GM19351 (cell line): ENCODE measurements around the gene ZYX.

Experiments used
- ATAC-seq: cut with Tn5 transposase; IDR thresholded peaks from one replicate; pipeline ENCODE4 v1.9.1; 2021; ENCODE audit warnings: mild to moderate bottlenecking, moderate library complexity; ENCODE audit not compliant: unreplicated experiment

Gene ZYX

DNA sequence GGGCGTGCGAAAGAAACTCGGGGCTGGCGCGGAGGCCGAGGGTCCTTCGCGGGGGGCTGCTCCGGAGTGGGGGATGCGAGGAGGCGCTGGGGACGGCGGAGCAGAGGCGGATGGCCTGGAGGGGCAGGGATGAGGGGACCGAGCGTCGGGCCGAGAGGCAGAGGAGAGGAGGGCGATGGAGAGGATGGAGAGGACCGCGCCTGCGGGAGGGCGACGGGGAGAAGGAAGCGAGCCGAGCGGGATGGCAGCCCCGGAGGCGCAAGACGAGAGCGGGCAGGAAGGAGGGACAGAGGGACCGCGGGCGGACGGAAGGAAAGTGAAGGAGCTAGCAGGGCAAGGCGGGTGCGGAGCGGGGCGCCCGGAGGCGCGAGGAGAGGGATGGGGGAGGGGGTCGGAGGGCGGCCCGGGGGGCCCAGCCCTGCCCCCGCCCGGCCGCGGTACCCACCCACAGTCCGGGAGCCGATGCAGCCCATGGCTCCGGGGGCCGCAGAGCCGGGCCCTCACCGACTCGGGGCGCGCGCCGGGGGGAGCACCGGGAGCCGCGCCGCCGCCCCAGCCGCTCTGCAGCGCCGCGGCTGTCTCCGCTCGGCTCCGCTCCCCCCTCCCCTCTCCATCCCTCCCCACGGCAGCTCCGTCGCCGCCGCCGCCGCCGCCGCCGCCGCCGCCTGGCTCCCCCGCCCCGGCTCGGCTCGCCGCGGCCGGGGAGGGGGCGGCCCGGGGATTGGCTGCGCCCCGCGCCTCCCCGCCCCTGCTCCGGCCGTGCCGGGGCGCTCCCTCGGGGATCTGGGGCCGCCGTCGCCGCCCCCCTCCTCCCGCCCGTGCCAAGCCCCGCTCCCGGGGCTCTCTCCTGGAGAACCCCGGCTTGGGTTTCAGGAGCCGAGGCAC, 18.8 kb upstream of the ZYX start, which contains the start of gene FAM131B:
FAM131B (minus strand) TSS at position 583 of the 885 bp plus-strand sequence; CDS start at position 473, 110 bp downstream.
- ATAC-seq = peak; percentile 45

DNA sequence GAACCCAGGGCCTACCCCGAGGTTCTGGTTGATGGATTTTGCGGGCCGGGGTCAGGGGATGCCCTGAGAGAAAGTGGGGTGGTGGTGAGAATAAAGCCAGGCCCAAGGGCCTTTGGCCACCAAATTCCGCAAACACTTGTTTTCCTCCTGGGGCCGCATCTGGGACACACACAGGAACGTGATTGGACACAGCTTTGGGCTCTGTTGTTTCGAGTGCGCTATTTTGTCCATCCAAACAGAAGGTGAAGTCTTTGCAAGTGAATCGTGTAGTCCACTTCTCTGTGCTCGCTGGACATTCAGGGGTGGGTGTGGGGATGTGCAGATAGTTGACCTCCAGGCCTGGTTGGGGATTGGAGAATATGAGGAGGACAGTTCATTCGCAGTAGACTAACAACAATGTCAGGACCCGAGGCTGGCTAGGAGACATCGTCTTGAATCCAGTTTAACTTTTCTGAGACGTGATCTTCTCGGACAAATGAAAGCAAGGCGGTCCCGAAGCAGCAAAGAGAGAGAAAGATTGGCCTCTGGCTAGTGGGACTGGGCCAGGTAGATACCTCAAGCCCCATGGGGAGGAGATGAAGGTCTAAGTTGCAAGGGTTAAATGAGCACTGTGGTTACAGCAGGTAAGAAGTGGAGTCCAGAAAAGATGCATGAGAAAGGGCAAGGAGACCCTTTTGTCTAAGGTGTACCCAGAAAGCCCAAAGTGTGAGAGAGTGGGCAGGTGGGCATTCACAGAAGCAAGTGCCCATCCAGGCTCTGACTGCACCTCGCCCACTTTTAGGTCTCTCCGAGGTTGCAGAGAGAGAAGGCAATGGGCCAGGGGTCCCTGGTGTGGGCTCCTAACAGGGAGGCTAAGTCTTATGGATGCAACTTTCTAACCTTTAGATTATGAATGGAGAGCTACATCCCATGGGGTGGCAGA, 17.9 kb upstream of the ZYX start:
- no peak for ATAC-seq

DNA sequence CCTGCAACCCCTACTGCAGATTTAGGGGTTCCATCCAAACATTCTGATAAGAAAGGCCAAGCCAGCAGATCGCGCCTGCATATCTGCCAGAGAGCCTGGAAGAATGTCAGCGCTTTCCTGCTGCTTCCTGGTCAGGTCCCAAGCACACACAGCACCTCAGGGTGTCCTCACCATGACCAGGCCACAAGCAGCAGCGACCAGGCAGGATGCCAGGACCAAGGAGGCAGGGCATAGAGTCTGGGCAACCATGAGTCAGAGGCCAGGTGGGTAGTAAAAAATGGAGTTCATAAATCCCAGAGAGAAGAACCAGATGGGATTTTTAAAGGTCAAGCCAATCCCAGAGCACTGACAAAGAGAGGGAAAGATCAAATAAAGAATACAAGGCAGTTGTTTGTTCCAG, 13.2 kb upstream of the ZYX start:
- ATAC-seq = no peak

DNA sequence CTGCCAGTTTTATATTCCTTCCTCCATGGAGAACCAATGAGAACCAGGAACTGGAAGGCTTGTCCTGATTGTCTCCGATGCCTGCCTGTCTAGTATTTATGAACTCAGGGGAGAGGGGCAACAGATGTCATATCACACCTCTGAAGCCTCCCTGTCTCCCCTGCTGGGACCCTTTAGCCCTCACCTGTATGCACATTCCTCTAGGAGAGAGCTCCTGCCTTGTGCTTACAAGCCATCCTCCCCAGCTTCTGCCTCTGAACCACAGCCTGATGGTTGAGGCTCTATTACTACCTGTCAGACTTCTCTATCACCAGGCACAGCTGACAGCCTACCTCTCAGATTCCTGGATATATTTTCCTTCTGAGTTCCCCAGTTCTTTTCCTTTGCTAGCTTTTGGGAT, 12.8 kb upstream of the ZYX start:
- ATAC-seq = no peak

DNA sequence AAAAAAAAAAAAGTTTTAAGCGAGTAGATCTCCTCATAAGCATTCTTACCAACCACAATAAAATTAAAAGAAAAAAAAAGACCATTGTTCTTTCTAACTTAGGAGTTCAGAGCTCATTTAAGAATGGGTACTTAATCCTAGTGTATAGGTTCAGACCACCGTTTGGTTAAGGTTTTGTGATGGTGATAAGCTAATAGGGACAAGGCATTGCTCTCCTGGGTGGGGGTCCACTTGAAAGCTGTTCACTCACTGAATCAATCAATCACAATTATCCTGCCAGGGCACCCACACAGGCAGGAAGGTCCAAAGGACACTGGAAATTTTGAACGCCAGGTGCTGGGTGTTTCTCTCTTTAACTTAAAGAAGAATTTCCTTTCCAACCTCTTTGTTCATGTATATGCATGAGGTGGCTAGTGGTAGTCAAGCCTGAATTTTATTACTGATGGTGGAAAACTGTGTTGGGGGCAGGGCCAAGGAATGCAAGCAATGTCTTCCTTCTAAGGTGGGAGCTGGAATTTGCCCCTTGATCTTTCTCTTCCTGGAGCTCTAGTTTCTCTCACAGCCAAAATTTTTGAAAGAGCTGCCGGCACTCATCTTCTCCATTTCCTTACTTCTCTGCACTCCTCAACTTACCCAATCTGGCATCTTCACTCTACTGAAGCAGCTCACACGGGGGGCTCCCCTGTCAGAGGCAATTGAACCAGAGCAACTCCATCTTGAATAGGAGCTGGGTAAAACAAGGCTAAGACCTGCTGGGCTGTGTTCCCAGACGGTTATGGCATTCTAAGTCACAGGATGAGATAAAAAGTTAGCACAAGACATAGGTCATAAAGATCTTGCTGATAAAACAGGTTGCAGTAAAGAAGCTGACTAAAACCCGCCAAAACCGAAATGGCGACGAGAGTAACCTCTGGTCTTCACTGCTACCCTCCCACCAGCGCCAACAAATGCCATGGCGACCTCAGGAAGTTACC, 11.2 kb upstream of the ZYX start:
- ATAC-seq = no peak

DNA sequence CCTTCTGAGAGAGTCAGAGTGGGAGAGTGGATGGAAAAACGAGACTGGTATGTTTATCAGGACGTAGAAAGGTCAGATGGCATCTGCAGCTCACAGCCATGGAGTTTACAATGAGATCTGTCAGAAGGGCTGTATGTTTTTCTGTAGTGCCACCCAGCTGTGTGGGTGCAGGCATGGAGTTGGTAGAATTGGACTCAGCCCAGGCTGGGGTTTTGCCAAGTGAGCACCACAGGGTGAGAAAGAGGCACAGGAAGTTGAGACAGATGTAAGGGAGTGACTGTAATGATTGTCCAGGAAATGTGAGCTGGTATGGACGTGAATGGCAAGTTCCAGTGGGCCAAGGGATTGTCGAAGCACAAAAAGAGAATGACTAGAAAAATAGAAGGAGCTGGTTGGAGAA, 9.1 kb upstream of the ZYX start:
- no peak for ATAC-seq

DNA sequence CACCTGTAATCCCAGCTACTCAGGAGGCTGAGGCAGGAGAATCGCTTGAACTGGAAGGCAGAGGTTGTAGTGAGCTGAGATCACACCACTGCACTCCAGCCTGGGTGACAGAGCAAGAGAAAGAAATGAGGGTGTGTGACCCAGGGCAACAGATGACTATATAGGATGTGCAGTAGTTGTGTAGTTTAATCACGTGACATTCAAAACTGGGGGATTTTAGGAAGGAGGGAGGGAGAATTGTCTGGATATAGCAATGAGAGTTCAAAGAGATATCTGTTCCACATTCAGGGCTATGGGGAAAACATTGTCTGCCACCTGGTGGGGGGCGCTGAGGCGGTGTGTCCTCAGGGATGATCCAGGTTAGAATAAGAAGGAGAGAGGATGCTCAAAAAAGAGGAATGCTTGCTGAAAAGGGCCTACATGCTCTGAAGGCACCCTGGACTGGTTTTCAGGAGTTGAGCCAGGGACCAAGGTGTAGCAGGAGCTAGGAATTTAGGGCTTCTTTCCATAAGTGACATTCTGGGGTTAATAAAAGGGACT, 7.8 kb upstream of the ZYX start:
- no peak for ATAC-seq

DNA sequence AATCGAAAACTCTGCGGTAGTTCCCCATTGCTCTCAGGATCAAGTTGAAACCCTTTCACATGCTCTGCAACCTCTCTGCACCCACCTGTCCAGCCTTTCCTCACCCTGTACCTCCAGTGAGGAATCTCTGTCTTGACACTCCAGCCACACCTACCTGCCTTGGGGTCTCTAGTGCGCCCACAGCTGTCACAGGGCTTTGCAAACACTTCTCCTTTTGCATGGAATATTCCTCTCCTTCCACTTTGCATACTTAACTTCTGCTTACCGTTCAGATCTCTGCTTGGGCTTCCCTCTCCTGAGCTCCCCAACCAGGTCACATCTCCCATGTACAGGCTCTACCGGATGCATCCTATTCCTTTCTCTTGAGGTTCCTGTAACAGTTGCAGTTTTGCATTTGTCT, 6.6 kb upstream of the ZYX start:
- no peak for ATAC-seq

DNA sequence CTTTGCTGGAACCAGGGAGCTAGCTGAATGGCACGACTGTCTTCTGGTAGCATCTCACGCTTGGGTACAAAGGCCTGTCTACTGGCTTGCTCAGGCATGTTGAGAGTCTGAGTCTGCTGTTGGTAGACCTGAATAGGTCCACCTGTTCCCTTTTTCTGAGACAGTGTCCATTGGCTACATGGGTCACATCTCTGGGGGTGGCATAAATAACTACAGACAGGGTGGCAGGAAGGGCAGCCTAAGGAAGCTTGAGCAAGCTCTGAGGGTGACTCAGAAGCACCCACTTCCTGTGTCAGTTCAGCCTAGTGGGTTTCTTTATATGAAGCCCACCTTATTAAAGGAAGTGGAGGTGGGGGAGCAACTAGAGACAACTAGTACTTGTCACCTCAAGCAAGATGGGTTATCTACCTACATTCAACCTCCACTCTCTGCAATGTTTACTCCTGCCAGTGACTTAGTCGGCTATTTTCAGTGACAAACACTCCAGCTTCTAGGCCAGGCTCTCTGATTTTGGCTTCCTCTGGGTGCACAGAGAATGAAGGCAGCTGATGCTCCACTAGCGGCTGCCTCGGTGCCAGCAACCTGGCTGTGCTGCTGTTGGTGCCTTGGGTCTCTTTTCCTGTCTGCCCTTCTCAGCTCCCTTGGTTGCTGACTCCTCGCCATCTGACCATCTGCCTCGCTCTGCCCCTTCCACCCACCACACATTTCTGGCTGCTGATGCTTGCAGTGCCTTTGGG, 5.7 kb upstream of the ZYX start:
- no peak for ATAC-seq

DNA sequence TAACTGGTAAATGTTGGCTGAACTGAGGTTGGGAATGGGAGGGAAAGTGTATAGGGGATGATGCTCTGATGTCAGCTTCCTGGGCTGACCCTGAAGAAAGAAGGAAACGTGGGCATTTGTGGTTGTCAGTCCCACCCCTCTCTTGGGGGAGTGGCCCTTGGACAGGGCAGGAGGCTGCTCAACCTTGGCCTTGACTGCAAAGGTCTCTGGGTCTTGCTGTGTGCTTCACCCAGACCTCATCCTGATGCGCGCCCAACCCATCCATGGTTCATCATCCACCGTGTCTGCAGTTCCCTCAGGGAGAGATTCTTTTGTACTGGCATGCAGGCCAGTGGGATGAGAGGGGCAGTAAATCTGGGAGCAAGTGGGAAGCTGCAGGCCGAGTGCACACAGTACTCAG, 4.7 kb upstream of the ZYX start:
- no peak for ATAC-seq

DNA sequence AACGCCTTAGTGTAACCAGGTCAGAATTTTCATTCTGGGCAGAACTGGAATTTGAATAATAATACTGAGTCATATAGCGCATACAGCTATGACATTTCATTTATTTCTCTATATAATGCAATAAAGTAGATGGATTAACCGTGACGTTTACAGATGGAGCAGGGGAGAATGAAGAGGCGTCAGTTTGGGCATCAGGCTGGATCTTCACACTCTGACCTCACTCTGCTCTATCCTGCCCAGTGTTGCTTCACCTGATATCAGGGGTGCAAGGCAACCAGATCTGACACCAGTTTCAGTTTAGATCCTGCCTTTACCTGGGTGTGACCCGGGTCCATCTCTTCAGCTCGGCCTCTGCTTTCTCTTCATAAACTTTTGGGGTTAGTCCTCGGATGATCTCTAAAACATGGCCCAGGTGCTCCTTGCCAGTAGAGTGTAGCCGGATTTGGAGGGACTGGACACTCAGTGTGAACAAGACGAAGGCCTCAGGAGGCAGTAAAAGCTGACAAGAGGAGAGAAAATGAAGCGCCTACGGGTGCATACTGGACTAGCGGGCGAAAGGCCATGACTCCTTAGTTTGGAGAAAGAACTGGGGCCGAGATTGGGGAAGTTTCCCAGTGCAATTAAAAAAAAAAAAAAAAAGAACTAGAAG, 1.4 kb upstream of the ZYX start:
- no peak for ATAC-seq

DNA sequence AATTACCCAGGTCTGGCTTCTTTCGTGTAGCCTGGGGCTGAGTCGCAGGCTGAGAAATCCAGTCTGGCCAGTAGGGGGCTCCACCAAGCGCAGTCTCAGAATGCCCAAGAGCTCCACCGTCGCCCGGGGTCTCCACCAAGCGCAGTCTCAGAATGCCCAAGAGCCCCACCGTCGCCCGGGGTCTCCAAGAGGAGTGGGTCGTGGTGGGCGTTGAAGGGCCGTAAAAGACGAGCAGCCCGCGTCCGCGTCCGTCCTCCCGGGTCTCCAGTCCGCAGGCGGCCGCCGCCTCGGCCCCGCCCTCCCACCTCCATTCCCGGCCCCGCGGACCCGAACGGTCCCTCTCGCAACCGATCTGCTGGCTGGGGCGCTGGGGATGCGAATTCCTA, 892 bp upstream of the ZYX start:
- ATAC-seq = peak; percentile 56

DNA sequence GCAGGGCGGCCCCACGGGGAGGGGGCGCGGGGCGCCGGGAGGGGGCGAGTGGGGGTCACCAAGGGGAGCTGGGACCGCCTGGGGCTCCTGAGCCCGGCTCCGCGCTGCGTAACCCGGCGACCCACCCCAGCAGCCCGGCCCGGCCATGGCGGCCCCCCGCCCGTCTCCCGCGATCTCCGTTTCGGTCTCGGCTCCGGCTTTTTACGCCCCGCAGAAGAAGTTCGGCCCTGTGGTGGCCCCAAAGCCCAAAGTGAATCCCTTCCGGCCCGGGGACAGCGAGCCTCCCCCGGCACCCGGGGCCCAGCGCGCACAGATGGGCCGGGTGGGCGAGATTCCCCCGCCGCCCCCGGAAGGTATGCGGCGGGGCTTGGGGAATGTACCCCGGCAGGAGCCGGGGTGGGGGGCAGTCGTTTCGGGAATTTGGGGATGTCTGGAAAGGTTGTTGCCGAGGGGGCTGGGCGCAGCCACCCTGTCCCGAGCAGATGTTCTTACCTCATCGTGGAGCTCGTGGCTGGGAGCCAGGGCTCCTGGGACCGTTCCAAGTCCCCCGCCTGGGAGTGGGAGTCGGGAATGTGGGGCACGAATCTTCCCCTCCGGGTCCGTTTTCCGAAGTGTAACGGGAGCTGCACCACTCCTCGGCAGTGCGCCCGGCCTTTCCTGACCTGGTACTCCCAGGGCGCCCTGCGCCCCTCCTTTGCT, 431 bp downstream of the ZYX start:
- ATAC-seq = peak; percentile 17

DNA sequence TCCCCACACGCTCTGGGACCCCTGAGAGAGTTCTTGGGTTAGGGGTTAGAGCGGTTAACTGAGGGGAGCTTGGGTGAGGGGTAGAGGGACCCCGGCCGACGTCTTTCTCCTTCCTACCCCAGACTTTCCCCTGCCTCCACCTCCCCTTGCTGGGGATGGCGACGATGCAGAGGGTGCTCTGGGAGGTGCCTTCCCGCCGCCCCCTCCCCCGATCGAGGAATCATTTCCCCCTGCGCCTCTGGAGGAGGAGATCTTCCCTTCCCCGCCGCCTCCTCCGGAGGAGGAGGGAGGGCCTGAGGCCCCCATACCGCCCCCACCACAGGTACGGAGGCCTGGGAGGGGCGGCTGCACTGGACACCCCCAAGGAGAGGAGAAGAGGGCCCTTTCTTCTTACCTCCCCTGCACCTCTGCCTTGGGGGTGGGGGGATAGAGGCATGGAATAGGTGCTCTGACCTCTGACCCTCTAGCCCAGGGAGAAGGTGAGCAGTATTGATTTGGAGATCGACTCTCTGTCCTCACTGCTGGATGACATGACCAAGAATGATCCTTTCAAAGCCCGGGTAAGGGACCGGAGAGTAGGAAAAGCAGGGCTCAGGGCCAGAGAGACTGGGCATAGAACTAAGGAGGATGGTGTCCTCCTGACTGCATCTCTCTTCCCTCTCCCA, 1.1 kb downstream of the ZYX start:
- no peak for ATAC-seq

DNA sequence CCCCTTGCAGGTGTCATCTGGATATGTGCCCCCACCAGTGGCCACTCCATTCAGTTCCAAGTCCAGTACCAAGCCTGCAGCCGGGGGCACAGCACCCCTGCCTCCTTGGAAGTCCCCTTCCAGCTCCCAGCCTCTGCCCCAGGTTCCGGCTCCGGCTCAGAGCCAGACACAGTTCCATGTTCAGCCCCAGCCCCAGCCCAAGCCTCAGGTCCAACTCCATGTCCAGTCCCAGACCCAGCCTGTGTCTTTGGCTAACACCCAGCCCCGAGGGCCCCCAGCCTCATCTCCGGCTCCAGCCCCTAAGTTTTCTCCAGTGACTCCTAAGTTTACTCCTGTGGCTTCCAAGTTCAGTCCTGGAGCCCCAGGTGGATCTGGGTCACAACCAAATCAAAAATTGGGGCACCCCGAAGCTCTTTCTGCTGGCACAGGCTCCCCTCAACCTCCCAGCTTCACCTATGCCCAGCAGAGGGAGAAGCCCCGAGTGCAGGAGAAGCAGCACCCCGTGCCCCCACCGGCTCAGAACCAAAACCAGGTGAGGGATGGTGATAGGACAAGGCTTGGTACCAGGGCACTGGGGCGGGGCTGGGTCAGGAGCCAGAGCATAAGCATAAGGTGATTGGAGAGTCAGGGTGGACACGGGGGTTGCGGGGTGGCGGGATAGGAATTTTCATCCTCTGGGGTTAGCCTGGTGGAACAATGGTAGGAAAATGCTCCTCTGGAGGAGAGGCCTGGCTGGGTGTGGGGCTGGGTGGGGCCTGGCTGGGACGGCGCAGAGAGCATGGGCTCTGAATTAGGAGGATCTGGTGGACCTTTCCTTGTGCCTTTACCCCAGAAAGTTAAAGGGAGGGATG, 1.9 kb downstream of the ZYX start:
- no peak for ATAC-seq

DNA sequence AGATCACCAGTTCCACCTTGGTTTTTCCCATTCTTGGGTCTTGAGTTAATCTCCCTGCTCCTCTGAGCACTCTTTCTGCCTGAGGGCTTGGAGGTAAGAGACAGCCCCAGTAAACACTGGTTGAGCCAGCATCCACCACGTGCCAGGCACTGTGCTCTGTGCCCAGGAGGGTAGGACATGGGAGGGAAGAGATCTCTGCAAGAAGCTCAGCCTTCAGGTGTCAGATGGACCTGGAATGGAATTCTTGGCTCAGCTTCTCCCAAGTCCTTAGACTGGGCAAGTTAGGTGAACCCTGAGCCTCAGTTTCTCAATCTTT, 2.5 kb downstream of the ZYX start:
- ATAC-seq = no peak

DNA sequence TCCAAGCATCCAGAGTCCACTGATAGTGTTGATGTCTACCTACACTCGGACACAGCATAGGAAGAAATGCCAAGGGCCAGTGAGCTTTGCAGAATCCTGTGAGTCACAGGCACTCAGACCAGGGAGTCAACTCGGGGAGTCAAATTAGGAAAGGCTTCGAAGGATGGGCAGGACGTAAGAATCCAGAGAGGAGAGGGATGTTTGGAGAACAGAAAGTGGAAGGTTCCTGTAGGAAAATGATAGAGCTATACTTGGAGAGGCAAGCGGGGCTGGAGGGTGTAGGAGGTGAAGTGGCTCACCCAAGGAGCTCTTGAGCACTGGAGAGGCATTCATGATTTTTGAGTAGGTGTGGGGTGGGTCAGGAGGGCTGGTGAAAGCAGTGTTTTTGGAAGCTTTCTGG, 3.0 kb downstream of the ZYX start:
- ATAC-seq = no peak
